ENCODE results near the gene ONECUT3. TPM values are rescaled to one million over a fixed set of nuclear protein-coding genes. Genes with fewer than 3 reads are reported as not detected.

Gene ONECUT3
- total RNA-seq, 1 donor = not detected

- Histone ChIP-seq H3K9me3 (ENCODE audit: low read depth, low read length) (peaks cover 4% of the 10 kb centered on the region), H3K4me1 (ENCODE audit: insufficient read depth, low read length) (no peaks in the 10 kb centered on the region), H2AFZ (ENCODE audit: low read length) (no peak overlapping the region), H3K27me3 (ENCODE audit: insufficient read depth, low read length) (peaks cover 4% of the 10 kb centered on the region), H4K20me1 (ENCODE audit: insufficient read depth, low read length) (no peaks in the 10 kb centered on the region), H3K36me3 (ENCODE audit: insufficient read depth, low read length) (no peaks in the 10 kb centered on the region), H3K4me3 (ENCODE audit: insufficient read depth, low read length) (no peak overlapping the region), H3K27ac (ENCODE audit: low read depth, low read length) (no peak overlapping the region), H3K4me2 (ENCODE audit: insufficient read depth, low read length) (no peak overlapping the region), H3K79me2 (ENCODE audit: insufficient read depth, low read length) (no peaks in the 10 kb centered on the region)
- no peak for DNase-seq (ENCODE audit: insufficient read length, low spot score, missing footprints)
- no peak for TF ChIP-seq CTCF (IDR thresholded peaks at IDR 0.05; ENCODE audit: extremely low read depth, low read depth, low read length)
These were observed 46.1 kb upstream of the ONECUT3 start for GRCh38 chr19:1707240-1707639.

- Histone ChIP-seq H4K20me1 (ENCODE audit: insufficient read depth, low read length) (no peaks in the 10 kb centered on the region), H3K36me3 (ENCODE audit: insufficient read depth, low read length) (no peaks in the 10 kb centered on the region)
- TF ChIP-seq CTCF (IDR thresholded peaks at IDR 0.05; ENCODE audit: extremely low read depth, low read depth, low read length) = no peak
These were observed 40.1 kb upstream of the ONECUT3 start for GRCh38 chr19:1713170-1713569.

GRCh38 chr19:1715540-1715939, 37.8 kb upstream of the ONECUT3 start:
- Histone ChIP-seq H3K27me3 (ENCODE audit: insufficient read depth, low read length) (peaks cover 16% of the 10 kb centered on the region), H4K20me1 (ENCODE audit: insufficient read depth, low read length) (no peaks in the 10 kb centered on the region), H3K4me1 (ENCODE audit: insufficient read depth, low read length) (no peaks in the 10 kb centered on the region), H3K4me3 (ENCODE audit: insufficient read depth, low read length) (no peak overlapping the region), H3K79me2 (ENCODE audit: insufficient read depth, low read length) (no peaks in the 10 kb centered on the region), H3K36me3 (ENCODE audit: insufficient read depth, low read length) (no peaks in the 10 kb centered on the region), H3K27ac (ENCODE audit: low read depth, low read length) (no peak overlapping the region), H2AFZ (ENCODE audit: low read length) (no peak overlapping the region), H3K9me3 (ENCODE audit: low read depth, low read length) (no peaks in the 10 kb centered on the region), H3K4me2 (ENCODE audit: insufficient read depth, low read length) (no peak overlapping the region)
- TF ChIP-seq CTCF (IDR thresholded peaks at IDR 0.05; ENCODE audit: extremely low read depth, low read depth, low read length) = no peak
- no peak for DNase-seq (ENCODE audit: insufficient read length, low spot score, missing footprints)

More at GRCh38 chr19:1713170-1713569, 40.1 kb upstream of the ONECUT3 start:
- DNase-seq (ENCODE audit: insufficient read length, low spot score, missing footprints) = no peak
- Histone ChIP-seq H3K9me3 (ENCODE audit: low read depth, low read length) (no peaks in the 10 kb centered on the region), H2AFZ (ENCODE audit: low read length) (no peak overlapping the region), H3K27me3 (ENCODE audit: insufficient read depth, low read length) (peaks cover under 1% of the 10 kb centered on the region), H3K4me2 (ENCODE audit: insufficient read depth, low read length) (no peak overlapping the region), H3K4me1 (ENCODE audit: insufficient read depth, low read length) (no peaks in the 10 kb centered on the region), H3K79me2 (ENCODE audit: insufficient read depth, low read length) (no peaks in the 10 kb centered on the region), H3K27ac (ENCODE audit: low read depth, low read length) (no peak overlapping the region), H3K4me3 (ENCODE audit: insufficient read depth, low read length) (no peak overlapping the region)

GRCh38 chr19:1717200-1717969, 35.9 kb upstream of the ONECUT3 start:
- no peak for DNase-seq (ENCODE audit: insufficient read length, low spot score, missing footprints)
- no peak overlapping the region for H3K4me3 ChIP-seq (ENCODE audit: insufficient read depth, low read length)
- no peaks in the 10 kb centered on the region for H3K36me3 ChIP-seq (ENCODE audit: insufficient read depth, low read length)
- no peak for TF ChIP-seq CTCF (IDR thresholded peaks at IDR 0.05; ENCODE audit: extremely low read depth, low read depth, low read length)
- no peaks in the 10 kb centered on the region for H4K20me1 ChIP-seq (ENCODE audit: insufficient read depth, low read length)
- no peak overlapping the region for H2AFZ ChIP-seq (ENCODE audit: low read length)
- no peaks in the 10 kb centered on the region for H3K79me2 ChIP-seq (ENCODE audit: insufficient read depth, low read length)
- H3K4me2 ChIP-seq (ENCODE audit: insufficient read depth, low read length) = no peak overlapping the region
- no peaks in the 10 kb centered on the region for H3K4me1 ChIP-seq (ENCODE audit: insufficient read depth, low read length)
- peaks cover 18% of the 10 kb centered on the region for H3K27me3 ChIP-seq (ENCODE audit: insufficient read depth, low read length)
- no peaks in the 10 kb centered on the region for H3K9me3 ChIP-seq (ENCODE audit: low read depth, low read length)
- H3K27ac ChIP-seq (ENCODE audit: low read depth, low read length) = no peak overlapping the region

Measured in osteoblast (primary cell).